Osteoblast (primary cell): ENCODE results near the gene TECTB. TPM values are rescaled to one million over a fixed set of nuclear protein-coding genes. Genes with fewer than 3 reads are reported as not detected.

Experiments used
- DNase-seq: peaks from one replicate; pipeline ENCODE4 v3.0.0; 2011; ENCODE audit warnings: low spot score, mixed read lengths; ENCODE audit not compliant: insufficient read length; ENCODE audit errors: missing footprints
- H2AFZ ChIP-seq: 2 replicates; pipeline ENCODE4 v1.6.0; 2011; ENCODE audit warnings: mild to moderate bottlenecking, low read length
- H3K27ac ChIP-seq: 2 replicates; pipeline ENCODE4 v1.5.1; 2011; ENCODE audit warnings: mild to moderate bottlenecking, low read depth, low read length, moderate library complexity
- H3K27me3 ChIP-seq: 2 replicates; pipeline ENCODE4 v1.6.0; 2012; ENCODE audit warnings: mild to moderate bottlenecking, control low read depth, inconsistent platforms, low read length, moderate library complexity; ENCODE audit not compliant: insufficient read depth
- H3K36me3 ChIP-seq: 2 replicates; pipeline ENCODE4 v1.5.1; 2011; ENCODE audit warnings: mild to moderate bottlenecking, low read length, control low read depth, moderate library complexity; ENCODE audit not compliant: insufficient read depth
- H3K4me1 ChIP-seq: 2 replicates; pipeline ENCODE4 v1.5.1; 2011; ENCODE audit warnings: mild to moderate bottlenecking, low read length, control low read depth, moderate library complexity; ENCODE audit not compliant: insufficient read depth
- H3K4me2 ChIP-seq: 2 replicates; pipeline ENCODE4 v1.6.0; 2011; ENCODE audit warnings: mild to moderate bottlenecking, low read length; ENCODE audit not compliant: insufficient read depth
- H3K4me3 ChIP-seq: fragments of 200-600 bp; sonication (generic); 3 replicates; pipeline ENCODE4 v1.5.1; 2012; ENCODE audit warnings: mild to moderate bottlenecking, low read length, inconsistent platforms; ENCODE audit not compliant: insufficient read depth
- H3K79me2 ChIP-seq: 2 replicates; pipeline ENCODE4 v1.6.0; 2012; ENCODE audit warnings: mild to moderate bottlenecking, low read length, control low read depth, inconsistent platforms; ENCODE audit not compliant: insufficient read depth
- H3K9me3 ChIP-seq: 2 replicates; pipeline ENCODE4 v1.5.1; 2011; ENCODE audit warnings: low read depth, low read length, control low read depth
- H4K20me1 ChIP-seq: 2 replicates; pipeline ENCODE4 v1.6.0; 2012; ENCODE audit warnings: mild to moderate bottlenecking, low read length, control low read depth; ENCODE audit not compliant: insufficient read depth
- CTCF ChIP-seq: IDR thresholded peaks from 2 replicates; pipeline ENCODE4 v1.5.1; 2011; ENCODE audit warnings: mild to moderate bottlenecking, low read depth, low read length, moderate library complexity; ENCODE audit errors: extremely low read depth
- total RNA-seq: library from RNA; depleted of rRNA; stranded (reverse); fragments of >200 nt; gene quantifications from 2 replicates; pipeline ENCODE4 v1.2.3, GENCODE V29; 2012

The TECTB gene
- total RNA-seq, 1 donor = not detected

GRCh38 chr10:112303528-112303927 lies 20.3 kb downstream of the TECTB start:
- no peaks in the 10 kb centered on the region for H4K20me1 ChIP-seq
- H3K9me3 ChIP-seq = no peaks in the 10 kb centered on the region
- no peak overlapping the region for H3K4me2 ChIP-seq
- no peak overlapping the region for H3K27ac ChIP-seq
- DNase-seq = no peak
- no peaks in the 10 kb centered on the region for H3K36me3 ChIP-seq
- no peak overlapping the region for H2AFZ ChIP-seq
- TF ChIP-seq CTCF = no peak
- no peaks in the 10 kb centered on the region for H3K27me3 ChIP-seq
- H3K4me1 ChIP-seq = peaks cover 13% of the 10 kb centered on the region
- no peaks in the 10 kb centered on the region for H3K79me2 ChIP-seq
- H3K4me3 ChIP-seq = no peak overlapping the region

GRCh38 chr10:112304267-112304859 lies 21.2 kb downstream of the TECTB start:
- DNase-seq = no peak
- Histone ChIP-seq H3K4me3 (no peak overlapping the region), H3K79me2 (no peaks in the 10 kb centered on the region), H3K4me2 (peak overlapping the region; percentile 20), H3K4me1 (peaks cover 13% of the 10 kb centered on the region), H4K20me1 (no peaks in the 10 kb centered on the region), H3K27me3 (no peaks in the 10 kb centered on the region), H2AFZ (no peak overlapping the region), H3K36me3 (no peaks in the 10 kb centered on the region), H3K9me3 (no peaks in the 10 kb centered on the region), H3K27ac (peak overlapping the region; percentile 43)
- TF ChIP-seq CTCF = no peak

GRCh38 chr10:112307358-112308124 lies 24.3 kb downstream of the TECTB start:
- no peaks in the 10 kb centered on the region for H3K9me3 ChIP-seq

More at GRCh38 chr10:112307358-112308124, 24.3 kb downstream of the TECTB start:
- no peaks in the 10 kb centered on the region for H3K36me3 ChIP-seq
- no peak overlapping the region for H3K4me2 ChIP-seq
- no peaks in the 10 kb centered on the region for H4K20me1 ChIP-seq
- H3K79me2 ChIP-seq = no peaks in the 10 kb centered on the region
- H3K27me3 ChIP-seq = peaks cover 3% of the 10 kb centered on the region
- peak; percentile 91 for DNase-seq
- TF ChIP-seq CTCF = peak; percentile 92
- H3K4me3 ChIP-seq = no peak overlapping the region
- H3K27ac ChIP-seq = no peak overlapping the region
- no peak overlapping the region for H2AFZ ChIP-seq
- H3K4me1 ChIP-seq = peaks cover 13% of the 10 kb centered on the region
